ENCODE results near the gene CUBN.

The CUBN gene

DNA sequence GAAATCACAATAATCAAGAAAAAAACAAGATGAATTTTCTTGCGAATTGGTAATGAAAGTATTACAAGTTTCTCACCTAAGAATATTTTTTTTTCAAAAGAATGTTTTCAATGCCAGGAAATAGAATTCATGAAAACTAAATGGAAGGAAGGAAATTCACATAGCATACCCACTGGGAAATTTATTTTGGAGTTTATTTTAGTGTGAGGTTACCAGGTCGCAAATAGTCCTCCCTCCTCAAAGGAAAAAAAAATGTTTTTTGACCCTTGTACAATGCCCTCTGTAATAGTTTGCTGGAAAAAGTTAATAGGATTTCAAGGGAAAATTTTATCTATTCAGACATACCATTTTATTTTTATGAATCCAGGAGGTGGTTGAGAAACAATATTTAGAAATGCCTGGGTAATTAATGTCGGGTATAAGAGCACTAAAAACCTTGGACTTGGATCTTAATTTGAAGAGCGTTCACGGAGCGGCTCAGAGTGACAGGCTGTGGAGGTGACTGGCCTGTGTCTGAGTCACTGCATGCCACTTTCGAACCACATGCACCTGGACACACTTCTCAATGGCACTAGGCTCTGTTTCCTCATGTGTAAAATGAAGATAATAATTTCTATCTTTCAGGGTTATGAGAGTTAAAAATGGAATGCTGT, 28.2 kb downstream of the CUBN start:
- DNase-seq: no peak

DNA sequence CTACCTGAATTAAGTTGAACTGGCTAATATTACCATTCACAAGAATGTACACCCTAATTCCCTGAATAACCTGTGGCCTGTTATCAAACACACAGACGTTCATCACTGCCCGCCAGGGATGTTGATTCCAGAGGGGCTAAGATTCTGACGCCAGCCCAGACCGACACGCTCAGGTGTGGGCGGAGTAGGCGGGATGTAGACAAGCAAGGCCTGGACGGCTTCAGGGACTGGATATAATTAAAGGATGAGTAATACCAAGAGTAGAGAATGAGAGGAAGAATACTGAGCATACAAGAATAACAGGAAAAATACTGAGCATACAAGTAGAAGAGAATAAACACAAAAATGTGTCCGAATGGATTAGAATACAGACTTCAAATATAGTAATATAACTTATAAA, 29.0 kb downstream of the CUBN start:
- DNase-seq: no peak

DNA sequence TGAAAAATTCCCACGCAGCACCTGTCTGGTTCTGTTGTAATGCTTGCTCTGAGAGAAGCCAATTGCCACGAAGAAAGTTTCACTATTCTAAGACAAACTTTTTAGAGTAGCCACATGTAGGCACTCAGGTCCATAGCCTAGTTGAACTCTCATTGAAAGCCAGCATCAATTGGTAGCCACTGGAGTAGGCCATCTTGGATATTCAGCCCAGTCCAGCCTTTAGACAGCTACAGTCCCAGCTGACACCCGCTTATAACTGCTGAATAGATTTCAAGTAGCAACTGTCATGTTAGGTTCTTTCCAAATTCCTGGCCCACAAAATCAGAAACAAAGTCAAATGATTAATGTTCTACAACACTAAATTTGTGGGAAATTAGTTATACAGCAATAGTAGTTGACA, 31.6 kb downstream of the CUBN start:
- DNase-seq: no peak

DNA sequence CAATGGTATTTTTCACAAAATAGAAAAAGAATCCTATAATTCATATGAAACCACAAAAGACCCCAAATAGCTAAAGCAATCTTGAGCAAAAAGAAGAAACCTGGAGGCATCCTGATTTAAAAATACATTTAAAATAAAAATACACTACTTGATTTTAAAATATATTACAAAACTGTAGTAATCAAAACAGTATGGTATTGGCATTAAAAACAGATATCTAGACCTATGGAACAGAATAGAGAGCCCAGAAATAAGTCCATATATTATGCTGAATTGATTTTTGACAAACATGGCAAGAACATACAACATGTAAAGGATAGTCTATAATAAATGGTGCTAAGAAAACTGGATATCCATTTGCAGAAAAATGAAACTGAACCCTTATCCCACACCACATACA, 34.8 kb downstream of the CUBN start:
- no peak for DNase-seq

DNA sequence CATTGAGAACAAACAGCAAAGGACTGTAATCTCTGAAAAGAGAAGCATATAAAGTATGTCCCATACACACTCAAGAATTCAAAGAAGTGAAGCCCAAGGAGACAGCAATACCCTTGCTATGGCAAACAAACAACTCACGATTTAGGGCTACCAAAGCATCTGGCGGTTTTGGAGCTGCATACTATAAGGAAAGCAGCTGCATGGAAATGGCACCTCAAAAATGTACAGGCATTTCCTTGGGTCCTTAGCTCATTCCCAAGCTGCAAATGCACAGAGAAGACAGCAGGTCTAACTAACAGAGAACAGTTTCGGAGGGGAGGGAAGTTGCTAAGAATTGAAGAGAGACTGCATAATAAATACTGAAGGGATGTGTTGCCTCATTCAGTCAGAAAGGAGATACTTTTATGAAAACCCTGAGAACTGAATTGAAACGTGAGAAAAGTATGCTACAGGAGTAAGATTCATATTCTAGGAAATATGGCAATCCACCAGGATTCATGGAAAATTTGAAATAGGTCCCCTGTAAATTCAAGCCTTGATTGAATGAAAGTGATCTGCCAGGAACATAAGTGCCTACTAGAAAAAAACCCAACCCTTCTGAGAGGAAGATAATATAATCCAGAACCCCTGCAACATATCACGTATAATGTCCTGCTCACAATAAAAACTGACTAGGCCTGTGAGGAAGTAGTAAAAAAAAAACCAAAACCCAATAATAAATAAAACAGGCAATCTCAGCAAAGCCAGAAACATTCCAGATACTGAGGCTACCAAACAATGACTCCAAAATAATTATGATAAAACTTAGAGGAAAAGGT, 36.4 kb downstream of the CUBN start:
- no peak for DNase-seq

DNA sequence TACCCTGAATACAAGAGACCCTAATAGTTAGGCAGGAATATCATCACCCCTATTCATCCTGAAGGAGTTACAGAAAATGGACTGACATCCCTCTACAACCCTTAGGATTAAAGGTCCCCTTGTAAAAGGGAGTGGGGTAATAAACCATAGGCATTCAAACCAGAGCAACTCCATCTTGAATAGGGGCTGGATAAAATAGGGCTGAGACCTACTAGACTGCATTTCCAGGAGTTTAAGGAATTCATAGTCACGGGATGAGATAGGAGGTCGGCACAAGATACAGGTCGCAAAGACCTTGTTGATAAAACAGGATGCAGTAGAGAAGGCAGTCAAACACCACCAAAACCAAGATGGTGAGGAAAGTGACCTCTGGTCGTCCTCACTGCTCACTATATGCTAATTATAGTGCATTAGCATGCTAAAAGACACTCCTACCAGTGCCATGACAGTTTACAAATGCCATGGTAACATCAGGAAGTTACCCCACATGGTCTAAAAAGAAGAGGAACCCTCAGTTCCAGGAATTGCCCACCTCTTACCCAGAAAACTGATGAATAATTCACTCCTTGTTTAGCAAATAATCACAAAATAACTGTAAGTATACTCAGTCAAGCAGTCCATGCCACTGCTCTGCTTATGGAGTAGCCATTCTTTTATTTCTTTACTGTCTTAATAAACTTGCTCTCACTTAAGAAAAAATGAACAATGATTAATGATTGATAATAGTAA, 37.2 kb downstream of the CUBN start:
- DNase-seq: no peak

DNA sequence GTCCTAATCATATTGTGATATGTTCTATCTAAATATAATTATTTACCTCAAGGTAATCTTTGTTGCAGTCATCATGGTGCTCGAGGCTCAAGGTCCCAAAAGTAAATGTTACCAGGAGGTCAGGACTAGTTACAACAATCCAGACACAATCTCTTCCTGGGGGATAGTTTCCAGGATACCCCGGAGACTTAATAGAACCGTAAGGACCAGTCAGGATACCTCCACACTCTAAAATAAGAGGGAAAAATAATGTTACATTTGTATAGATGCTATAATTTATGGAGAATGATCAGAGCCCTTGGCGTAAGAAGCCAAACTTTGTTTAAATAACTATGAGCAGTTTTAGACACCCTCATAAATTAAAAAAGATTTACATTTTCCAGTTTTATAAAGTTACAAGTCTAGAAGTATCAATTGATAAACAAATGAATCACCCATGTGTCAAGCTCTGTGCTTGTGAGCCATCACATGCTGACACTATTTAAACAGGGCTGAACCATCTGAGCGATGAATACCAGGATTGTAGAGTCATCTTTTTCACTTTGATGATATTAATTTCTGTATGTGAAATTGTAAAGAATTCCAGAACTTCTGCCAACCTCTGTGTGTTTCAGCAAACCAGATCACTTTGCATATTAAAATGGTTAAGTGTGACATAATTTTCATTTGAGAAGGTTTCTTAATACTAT, 41.3 kb downstream of the CUBN start:
- DNase-seq: no peak

DNA sequence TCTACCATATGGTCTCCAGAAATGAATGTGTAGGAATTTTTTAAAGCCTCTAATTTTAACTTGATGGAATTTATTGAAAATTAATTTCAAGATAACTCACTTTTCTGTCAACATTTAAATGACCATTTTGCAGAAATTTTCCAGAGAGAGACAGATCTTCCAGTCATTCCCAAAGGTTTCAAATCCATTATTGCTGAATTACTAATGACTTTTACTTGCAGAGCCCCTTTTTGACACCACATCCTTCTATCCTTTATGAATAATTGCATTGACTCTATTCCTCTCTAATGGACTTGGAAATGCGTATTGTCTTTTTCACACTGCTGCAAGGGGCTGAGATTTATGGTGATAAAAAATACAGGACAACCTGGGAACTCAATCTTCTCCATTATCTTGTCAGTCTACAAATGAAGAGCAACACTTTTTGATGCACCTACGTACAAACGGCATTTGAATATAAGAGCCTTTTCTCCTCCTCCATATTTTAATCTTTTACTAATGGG, 42.7 kb downstream of the CUBN start:
- DNase-seq: no peak

DNA sequence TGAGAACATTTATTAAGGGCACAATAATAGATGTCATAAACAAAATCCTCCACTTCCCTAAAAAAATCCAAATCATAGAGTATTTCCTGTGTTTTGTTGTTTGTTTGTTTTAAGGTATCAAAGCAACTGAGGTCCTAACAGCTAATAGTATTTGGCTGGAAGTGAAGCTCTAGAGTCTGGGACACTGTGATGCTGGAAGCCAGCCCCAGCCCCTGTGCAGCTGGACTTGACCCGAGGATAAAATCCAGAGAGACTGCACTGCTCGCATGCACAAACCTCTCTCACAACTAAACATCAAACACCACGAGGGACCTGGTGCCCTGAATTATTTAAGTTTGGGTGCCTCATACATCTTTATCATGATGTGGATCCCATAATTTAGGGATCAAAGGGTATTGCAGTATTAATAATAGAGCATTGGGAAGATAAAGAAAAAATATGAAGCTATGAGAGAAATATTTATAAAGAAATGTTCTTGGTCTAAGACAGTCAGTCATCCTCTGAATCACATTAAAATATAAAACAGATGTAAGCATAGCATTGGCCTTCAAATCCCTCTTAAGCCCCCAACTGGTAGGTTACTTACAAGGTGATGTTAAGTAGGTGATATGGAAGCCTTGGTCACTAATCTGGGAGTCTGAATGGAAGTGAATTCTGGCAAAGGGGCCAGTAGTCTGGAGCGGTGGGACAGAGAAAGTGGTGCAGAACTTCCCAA, 44.4 kb downstream of the CUBN start:
- DNase-seq: no peak

DNA sequence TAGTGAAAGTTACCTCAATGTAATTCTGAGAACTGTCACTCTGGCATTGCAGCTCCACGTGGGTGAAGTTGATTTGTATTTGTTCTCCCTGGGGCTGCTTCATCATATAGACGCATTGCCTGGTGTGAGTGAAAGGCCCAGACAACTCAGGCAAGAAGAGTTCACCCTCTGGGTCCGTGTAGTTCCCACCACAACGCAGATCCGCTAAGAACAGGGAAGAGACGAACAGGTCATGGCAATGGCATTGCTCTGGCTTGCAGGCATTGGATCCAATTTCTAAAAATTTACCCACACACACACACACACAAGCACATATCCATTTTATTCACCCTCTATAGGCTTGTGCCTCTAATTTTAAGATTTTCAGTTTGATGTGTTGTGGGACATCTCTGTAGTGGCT, 45.4 kb downstream of the CUBN start:
- no peak for DNase-seq

DNA sequence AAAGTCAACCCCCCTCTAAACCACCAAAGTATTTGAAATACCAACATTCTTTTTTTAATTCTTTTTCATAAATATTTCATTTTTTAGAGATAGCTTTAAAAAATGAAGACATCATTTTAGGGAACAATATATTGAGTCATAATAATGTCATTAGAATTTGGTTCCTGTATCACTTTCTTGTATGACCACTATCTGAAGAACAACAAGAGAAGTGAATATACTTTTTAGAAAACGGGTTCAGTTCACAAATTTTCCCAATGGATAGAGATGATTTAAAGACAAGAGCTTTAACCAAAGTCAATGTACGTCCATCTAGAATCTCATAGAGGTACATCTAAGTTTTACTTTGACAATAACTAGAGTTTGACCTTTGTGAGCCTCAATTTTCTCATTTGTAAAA, 48.2 kb downstream of the CUBN start:
- no peak for DNase-seq

DNA sequence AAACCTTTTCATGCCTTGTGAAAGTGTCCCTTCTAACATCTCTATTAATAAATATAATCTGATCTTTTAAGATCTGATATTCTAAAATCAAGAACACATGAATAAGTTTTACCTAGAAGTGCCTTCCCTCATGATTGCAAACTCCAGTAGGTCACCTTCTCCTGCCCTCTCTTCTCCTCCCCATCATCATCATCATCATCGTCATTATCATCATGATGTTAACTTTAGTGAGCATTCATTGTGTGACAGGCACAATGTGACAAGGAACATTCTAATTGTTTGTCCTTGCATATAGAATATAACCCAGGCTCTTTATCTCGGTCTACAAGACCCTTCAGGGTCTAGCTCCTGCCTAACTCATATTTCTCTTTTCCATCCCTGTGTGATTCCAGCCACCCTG, 51.7 kb downstream of the CUBN start:
- DNase-seq: no peak

DNA sequence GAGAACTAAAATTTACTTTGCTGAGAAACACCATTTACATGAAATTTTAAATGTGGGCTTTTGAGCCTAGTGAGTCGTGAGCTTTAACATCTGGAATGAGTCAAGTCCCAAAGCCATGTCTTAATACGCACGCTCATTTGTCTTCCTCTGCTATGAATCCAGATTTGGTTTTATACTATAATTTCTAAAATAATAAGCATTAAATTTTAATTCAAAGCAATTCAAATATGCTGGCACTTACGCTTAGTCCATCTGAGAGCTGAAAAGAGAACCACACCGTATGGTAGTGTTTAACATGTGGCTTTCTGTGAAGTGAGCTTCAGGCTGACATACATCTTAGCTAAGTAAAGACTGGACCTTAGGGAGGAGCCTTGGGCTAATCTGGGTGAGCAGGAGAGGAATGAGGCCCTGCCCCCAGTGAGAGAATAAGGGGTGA, 52.2 kb downstream of the CUBN start:
- DNase-seq: no peak

DNA sequence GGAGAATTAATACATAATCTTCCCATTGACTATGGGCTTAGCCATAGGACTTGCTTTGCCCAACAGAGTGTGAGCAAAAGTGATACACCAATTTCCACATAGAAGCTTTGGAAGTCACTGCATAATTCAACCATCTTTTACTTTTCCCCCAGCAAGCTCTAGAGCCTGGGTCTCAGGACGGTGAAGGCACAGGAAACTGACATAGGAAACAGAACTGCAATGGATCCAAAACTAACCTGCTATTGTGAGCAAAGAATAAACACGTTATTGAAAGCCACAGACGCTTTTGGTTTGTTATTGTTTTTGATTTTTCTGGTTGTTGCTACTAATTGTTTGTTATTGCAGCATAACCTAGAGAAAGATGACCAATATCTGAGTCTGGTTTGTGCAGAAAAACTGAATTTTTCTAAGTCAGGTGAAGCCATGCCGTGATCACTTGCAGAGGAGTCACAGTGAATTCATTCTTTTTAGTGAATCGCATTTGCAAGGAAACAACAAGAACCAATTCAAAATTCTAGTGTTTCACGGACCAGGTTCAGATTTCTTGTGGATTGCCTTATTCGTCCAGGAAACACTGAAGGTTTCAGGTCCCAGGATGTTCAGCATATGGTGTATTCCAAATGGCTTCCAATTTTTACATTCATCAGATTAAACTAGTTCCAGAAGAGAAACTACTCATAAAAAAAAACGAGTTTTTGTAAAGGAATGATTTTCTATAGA, 52.8 kb downstream of the CUBN start:
- no peak for DNase-seq

DNA sequence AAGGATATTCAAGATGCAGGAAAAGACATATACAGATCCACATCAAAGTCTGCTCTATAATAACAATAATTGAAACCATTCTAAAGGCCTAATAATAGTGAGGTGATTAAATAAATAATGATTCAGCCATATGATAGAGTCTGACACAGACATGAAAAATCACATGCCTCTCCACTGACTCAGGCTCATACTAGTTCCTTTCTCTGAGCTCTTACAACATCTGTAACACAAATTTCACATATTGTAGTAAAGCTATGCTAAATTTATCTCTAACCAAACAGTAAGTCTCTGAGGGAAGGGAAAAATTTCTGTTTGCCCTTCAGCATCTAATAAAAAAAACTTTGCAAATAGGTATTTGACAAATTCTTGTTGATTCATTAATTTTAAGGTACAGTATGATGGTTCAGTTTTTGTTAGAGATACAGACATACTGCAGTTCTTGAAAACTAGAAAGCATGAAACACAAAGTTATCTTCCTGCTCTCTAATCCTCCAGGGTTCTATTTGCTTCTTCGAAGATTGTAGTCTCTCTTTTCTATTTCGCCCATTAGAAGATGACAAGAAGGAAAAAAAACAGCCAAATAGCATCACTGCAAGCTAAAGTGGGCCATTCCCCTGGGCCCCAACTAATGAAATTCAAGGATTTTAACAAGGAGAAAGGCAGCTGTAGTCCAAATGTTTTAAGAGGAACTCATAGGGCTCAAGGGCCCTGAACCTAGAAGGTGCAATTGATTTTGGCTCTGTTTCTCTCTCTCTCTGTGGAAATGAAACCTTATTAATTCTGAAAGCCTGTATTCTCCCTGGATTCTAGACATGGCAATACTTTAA, 53.9 kb downstream of the CUBN start:
- no peak for DNase-seq

DNA sequence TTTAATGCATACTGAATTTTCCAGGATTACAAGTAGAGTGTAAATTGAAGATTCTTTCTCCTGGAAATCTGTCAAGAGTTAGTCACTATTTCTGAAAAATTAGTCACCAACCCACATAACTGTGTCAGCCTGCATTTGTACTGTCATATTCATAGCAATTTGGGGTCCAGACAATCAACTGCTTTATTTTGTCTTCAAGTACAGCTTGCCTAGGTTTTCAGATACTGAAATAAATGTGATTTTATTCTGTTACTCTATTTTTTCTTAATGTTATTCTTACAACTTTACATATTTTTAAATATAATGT, 55.1 kb downstream of the CUBN start:
- no peak for DNase-seq

DNA sequence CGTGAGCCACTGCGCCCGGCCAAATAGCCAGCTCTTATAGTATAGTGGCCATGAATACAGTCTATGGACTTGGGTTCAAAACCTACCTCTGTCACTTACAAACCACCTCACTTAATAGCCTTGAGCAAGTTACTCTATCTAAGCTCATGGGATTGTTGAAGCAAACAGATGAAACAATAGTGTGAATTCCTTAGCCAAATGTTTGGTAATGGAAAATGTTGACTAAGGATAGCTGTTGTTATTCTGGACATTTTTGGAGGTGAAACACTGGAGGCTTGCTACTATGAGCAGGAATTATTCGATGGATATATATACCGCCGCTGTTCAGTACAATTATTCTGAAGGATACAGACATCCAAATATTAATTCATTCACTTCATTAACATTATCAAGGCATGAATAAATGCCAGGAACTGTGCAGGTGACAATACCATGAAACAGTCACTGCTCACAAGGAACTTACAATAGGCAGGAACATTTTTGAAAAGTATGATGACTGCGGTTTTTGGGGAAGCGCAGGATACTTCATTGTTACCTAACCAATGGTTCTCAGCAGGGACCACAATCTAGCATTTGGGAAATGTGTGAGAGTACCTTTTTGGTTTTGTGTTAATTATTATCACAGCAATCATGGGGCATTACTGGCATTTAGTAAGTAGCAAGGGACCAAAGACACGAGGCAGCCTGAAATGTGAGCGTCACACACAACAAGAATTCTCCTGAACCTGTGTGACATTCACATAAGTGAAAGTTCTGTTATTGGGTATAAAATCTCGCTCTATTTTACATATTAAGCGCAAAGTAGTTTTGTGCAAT, 55.7 kb downstream of the CUBN start:
- DNase-seq: no peak

DNA sequence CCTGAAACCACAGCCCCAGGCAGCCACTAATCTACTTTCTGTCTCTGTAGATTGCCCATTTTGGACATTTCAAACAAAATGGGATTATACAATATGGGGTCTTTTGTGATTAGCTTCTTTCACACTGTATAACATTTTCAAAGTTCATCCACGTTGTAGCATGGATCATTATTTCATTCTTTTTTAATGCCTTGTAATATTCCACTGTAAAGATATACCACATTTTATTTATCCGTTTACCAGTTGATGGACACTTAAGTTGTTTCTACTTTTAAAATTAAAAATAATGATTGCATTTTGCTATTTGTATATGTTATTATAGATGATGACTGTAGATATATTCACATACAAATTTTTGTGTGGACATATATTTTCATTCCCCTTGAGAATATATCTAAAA, 60.7 kb downstream of the CUBN start:
- no peak for DNase-seq

DNA sequence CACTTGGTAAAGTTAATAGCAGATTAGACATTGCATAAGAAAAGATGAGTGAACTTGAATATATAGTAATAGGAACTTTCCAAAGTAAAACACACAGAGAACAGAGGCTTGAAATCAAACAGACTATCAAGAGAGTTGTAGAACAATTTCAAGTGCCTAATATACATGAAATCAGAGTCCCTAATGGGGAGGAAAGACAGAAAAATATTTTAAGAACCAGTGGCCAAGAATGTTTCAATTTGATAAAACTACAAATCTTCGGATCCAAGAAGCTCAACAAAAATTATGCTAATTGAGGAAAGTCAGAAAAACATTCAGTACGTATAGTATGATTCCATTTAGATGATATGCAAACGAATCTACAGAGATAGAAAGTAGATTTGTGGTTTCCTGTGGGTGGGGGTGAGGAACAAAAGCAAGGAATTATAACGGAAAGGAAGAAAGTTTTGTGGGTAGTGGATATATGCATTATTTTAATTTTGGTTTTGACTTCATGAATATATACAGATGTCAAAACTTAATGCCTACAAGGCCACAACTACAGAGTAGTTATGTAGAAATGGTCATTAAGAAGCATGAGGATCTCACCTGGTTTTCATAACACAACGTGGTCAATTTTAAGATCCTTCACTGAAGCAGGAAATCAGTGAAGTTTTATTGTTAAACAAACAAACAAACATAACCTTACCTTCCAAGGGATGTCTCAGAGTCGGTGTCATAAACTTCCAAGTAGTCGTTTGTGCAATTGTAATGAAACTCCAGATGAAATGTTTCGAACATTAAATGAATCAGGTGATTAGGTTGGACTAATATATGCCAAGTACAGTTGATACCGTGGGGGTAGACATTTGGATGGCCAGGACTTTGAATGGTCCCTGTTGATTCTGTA, 62.0 kb downstream of the CUBN start:
- DNase-seq: no peak
